HG02678 (cell line): ENCODE measurements around the gene SLC16A6.
"Not testable (repeated sequence)": the region's sequence is repeated elsewhere in the genome, so short reads cannot be mapped to it uniquely, and the experiment has no call there.

Source experiments
- ATAC-seq: cut with Tn5 transposase; IDR thresholded peaks from one replicate; pipeline ENCODE4 v1.9.1; 2021; ENCODE audit warnings: mild to moderate bottlenecking, moderate library complexity; ENCODE audit not compliant: unreplicated experiment

SLC16A6 gene

DNA sequence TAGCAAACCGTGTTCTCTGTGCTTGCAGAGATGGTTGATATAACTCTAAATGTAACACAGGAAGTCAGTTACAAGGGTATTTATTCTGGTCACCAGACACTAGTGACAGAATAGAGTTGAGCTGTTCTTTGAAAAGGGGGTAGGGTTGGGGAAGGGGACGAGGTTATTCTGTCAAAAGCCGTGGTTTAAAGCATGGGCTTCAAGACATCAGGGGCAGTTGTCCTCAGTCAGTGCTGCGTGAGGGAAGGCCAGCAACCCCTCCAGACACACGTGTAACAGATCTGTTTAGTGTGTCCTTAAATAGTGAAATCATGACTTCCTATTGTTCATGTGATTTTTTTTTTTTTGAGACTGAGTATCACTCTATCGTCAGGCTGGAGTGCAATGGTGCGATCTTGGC, 37.5 kb downstream of the SLC16A6 start:
- not testable (repeated sequence) for ATAC-seq

- no peak for ATAC-seq
Measured at GRCh38 chr17:68249354-68249765, 41.6 kb downstream of the SLC16A6 start.

DNA sequence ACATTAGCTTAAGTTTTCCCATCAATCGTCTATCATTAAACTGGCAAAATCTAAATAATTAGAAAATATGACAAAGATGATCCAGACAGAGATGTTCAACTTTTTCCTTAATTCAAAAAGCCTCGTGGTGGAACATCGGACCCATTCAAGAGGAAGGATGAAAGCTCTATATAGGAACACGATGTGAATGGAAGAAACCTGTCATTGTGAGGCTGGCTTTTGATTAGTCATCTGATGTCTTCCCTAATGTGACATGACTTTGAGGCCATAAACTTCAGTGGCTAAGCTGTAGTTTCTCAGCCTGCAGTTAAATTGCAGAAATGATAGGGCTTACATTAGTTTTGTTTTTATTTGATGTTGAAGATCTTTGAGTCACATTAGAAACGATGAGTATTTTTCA, 42.0 kb downstream of the SLC16A6 start:
- no peak for ATAC-seq

GRCh38 chr17:68248199-68248825, 42.6 kb downstream of the SLC16A6 start:
- ATAC-seq: peak; percentile 24

DNA sequence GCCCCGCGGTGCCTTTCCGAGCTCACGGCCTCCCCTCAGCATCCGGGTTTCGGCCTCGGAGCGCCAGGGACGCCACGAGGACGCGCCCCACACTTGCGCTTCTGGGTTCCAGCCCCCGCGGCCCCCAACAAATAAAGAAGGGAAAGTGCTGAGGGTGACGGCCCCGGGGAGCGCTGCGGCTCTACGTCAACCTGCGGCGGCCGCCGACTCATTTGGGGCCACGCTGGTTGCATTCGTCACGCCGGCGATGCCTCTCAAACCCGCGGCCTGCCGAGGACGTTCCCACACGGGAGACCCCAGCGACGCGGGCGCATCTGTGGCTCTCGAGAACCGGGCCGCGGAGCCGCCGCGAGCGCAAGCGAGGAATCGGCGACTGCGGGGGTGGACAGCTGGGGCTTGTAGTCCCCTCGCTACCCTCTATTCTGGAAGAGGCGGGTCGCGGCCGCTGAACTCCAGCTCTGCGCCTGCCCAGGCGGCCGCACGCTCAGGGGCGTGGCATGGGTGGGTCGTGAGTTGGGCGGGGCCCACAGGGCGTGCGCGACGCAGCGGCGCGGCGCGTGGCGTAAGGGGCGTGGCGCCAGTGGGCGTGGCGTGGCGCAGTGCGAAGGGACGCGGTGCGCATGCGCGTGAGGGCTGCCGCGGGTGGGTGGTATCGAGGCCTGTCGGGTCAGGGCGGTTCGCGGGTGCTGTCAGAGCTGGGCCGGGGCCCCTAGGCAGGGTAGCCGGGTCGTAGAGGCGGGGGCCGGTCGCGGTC, 43.3 kb downstream of the SLC16A6 start, which contains the start of gene AMZ2:
AMZ2 (plus strand) TSS at position 599 of the 754 bp plus-strand sequence. CDS start 2,145 bp downstream, outside the sequence.
- peak; percentile 92 for ATAC-seq

GRCh38 chr17:68246271-68247028, 44.5 kb downstream of the SLC16A6 start:
- no peak for ATAC-seq

- ATAC-seq: no peak
Measured at GRCh38 chr17:68239632-68240366, 51.1 kb downstream of the SLC16A6 start.

DNA sequence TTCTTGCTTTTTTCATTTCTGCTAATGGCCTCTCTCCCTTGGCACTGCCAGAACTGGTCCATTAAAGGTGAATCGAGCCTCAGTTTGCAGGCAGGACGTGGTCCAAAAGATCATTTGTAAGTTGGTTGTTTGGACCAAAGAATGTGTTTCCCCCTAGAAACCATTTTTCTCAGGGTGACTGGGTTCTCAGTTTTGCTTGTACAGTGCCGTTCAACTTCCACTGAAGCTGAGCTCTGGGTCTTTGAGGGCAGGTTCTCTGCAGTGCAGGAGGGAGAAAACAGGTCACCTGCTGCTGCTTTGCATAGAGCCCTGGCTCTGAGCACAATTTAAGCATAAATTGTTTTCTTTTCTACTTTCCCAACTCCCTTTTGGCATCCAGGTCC, 52.1 kb downstream of the SLC16A6 start:
- ATAC-seq: no peak

- ATAC-seq: peak; percentile 6
Measured at GRCh38 chr17:68238164-68238870, 52.6 kb downstream of the SLC16A6 start.

- peak; percentile 72 for ATAC-seq
Measured at GRCh38 chr17:68237369-68238163, 53.4 kb downstream of the SLC16A6 start.

DNA sequence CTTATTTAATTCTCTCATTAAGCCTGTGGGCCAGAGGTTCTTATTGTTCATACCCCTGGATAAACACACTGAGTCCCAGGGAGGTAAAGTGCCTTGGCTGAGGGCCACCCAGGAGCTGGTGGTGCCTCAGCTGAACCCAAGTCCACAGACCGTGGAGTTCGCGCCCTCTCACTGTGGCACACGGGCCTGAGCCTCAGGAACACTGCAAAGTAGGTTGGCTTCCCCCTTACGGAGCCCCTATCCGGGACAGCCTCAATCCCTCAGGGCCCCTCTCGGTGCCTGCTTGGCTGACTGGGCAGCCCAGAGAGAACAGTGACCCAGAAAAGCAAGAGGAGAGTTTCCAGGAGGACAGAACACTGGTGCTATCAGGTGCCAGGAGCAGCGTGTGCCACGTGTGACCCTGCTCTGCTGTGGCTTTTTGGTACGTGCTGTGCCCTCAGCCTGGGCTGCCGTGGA, 55.6 kb downstream of the SLC16A6 start:
- ATAC-seq: not testable (repeated sequence)

GRCh38 chr17:68234726-68235335, 56.1 kb downstream of the SLC16A6 start:
- ATAC-seq: not testable (repeated sequence)

DNA sequence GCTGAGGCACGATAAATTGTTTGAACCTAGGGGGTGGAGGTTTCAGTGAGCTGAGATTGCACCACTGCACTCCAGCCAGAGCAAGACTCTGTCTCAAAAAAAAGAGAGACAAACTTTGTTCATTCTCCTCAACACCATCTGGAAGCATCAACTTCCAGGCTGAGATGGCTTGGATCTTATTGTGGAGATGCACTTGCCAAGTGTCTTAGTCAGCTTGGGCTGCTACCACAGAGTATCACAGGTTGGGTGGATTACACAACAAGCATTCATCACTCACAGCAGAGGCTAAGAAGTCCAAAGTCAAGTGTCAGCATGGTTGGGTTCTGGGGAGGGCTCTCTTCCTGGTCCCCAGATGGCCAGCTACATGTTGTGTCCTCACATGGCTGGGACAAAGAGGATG, 58.2 kb downstream of the SLC16A6 start:
- not testable (repeated sequence) for ATAC-seq

GRCh38 chr17:68231541-68231940, 59.4 kb downstream of the SLC16A6 start:
- no peak for ATAC-seq

GRCh38 chr17:68231131-68231530, 59.8 kb downstream of the SLC16A6 start:
- not testable (repeated sequence) for ATAC-seq

DNA sequence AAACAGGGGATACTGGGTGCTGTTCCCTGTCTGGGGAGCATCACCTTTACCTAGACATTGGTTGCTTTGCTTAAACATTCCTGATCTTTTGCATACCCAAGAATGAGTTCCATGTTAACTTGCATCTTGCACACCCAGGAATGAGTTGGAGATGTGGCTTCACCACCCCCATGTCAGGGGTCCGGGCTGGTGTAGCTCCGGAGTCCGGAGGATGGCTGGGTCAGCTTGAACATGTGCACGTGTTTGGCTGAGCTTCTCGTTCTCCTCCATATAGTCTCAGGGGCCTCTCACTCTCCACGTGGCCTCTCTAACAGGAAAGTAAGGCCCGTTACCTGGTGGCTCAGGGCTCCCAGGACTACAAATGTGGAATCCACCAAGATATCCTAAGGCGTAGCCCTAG, 61.3 kb downstream of the SLC16A6 start:
- ATAC-seq: no peak

GRCh38 chr17:68228817-68229570, 61.9 kb downstream of the SLC16A6 start:
- ATAC-seq: no peak

DNA sequence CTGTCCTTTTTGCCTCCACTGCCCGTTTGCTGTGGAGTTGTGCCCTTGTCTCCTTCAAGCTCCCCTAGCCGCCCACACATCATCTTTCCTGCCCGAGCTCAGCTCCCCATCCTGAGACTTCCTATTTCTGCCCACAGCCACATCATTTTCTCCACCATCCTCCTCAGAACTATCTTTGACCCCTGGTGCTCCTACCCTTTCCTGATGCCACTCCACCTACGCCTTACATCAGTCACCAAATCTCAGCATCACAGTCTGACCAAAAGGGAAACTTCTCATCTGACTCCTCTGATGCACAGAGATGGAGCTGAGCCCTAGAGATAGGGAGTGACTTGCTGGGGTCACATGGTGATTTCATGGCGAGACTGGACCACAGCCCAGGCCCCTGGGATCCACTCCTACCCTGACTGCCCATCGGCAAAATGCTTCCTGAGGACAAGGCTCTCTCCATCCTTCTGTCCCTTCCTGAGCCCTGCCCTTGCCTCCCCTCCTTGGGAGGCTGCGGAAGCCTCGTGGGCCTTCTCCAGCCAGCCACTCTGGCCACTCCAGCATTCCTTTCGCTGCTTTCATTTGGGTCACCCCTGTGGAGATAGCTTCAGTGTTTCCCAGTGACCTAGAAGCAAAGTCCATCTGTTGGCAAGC, 62.8 kb downstream of the SLC16A6 start:
- ATAC-seq: not testable (repeated sequence)
